Measurements from ENCODE around the gene NME4.

NME4 gene

GRCh38 chr16:363110-363765 lies 33.8 kb upstream of the NME4 start:
- TF ChIP-seq POLR2AphosphoS5 (IDR thresholded peaks at IDR 0.05; ENCODE audit: low read depth, low read length) (no peak), PAX5 (IDR thresholded peaks at IDR 0.05; ENCODE audit: insufficient read depth, low read length, severe bottlenecking) (no peak), POU2F2 (IDR thresholded peaks at IDR 0.05; ENCODE audit: low read depth, low read length) (no peak), TAF1 (IDR thresholded peaks at IDR 0.05; ENCODE audit: low read depth, low read length) (no peak), POLR2A (IDR thresholded peaks at IDR 0.05; ENCODE audit: low read depth, low read length) (no peak), SPI1 (IDR thresholded peaks at IDR 0.05; ENCODE audit: low read depth, low read length) (no peak)
- FAIRE-seq: no peak

GRCh38 chr16:363766-364490 lies 33.1 kb upstream of the NME4 start:
- DNase-seq (ENCODE audit: insufficient read length, low spot score) (no peak), FAIRE-seq (no peak)
- no peak for TF ChIP-seq PAX5 (IDR thresholded peaks at IDR 0.05; ENCODE audit: insufficient read depth, low read length, severe bottlenecking)
- TF ChIP-seq TAF1 (IDR thresholded peaks at IDR 0.05; ENCODE audit: low read depth, low read length): no peak
- TF ChIP-seq POU2F2 (IDR thresholded peaks at IDR 0.05; ENCODE audit: low read depth, low read length): no peak
- TF ChIP-seq POLR2A (IDR thresholded peaks at IDR 0.05; ENCODE audit: low read depth, low read length): no peak
- TF ChIP-seq POLR2AphosphoS5 (IDR thresholded peaks at IDR 0.05; ENCODE audit: low read depth, low read length): no peak
- no peak for TF ChIP-seq SPI1 (IDR thresholded peaks at IDR 0.05; ENCODE audit: low read depth, low read length)

More at GRCh38 chr16:363110-363765, 33.8 kb upstream of the NME4 start:
- DNase-seq (ENCODE audit: insufficient read length, low spot score): no peak

- TF ChIP-seq SPI1 (IDR thresholded peaks at IDR 0.05; ENCODE audit: low read depth, low read length): no peak
- no peak for TF ChIP-seq POU2F2 (IDR thresholded peaks at IDR 0.05; ENCODE audit: low read depth, low read length)
- TF ChIP-seq PAX5 (IDR thresholded peaks at IDR 0.05; ENCODE audit: insufficient read depth, low read length, severe bottlenecking): no peak
- no peak for TF ChIP-seq POLR2AphosphoS5 (IDR thresholded peaks at IDR 0.05; ENCODE audit: low read depth, low read length)
- TF ChIP-seq TAF1 (IDR thresholded peaks at IDR 0.05; ENCODE audit: low read depth, low read length): no peak
- TF ChIP-seq POLR2A (IDR thresholded peaks at IDR 0.05; ENCODE audit: low read depth, low read length): no peak
- DNase-seq (ENCODE audit: insufficient read length, low spot score): no peak
- FAIRE-seq: no peak
Measured at GRCh38 chr16:364595-365491, 32.2 kb upstream of the NME4 start.

GRCh38 chr16:366476-366875 lies 30.5 kb upstream of the NME4 start:
- no peak for TF ChIP-seq SPI1 (IDR thresholded peaks at IDR 0.05; ENCODE audit: low read depth, low read length)
- no peak for TF ChIP-seq TAF1 (IDR thresholded peaks at IDR 0.05; ENCODE audit: low read depth, low read length)
- DNase-seq (ENCODE audit: insufficient read length, low spot score) (no peak), FAIRE-seq (no peak)

- no peak for TF ChIP-seq POLR2AphosphoS5 (IDR thresholded peaks at IDR 0.05; ENCODE audit: low read depth, low read length)
- TF ChIP-seq TAF1 (IDR thresholded peaks at IDR 0.05; ENCODE audit: low read depth, low read length): no peak
- no peak for TF ChIP-seq PAX5 (IDR thresholded peaks at IDR 0.05; ENCODE audit: insufficient read depth, low read length, severe bottlenecking)
- TF ChIP-seq POLR2A (IDR thresholded peaks at IDR 0.05; ENCODE audit: low read depth, low read length): no peak
- no peak for TF ChIP-seq SPI1 (IDR thresholded peaks at IDR 0.05; ENCODE audit: low read depth, low read length)
- no peak for TF ChIP-seq POU2F2 (IDR thresholded peaks at IDR 0.05; ENCODE audit: low read depth, low read length)
- FAIRE-seq (no peak), DNase-seq (ENCODE audit: insufficient read length, low spot score) (no peak)
Measured at GRCh38 chr16:367333-367903, 29.6 kb upstream of the NME4 start.

- DNase-seq (ENCODE audit: insufficient read length, low spot score) (no peak), FAIRE-seq (no peak)
- TF ChIP-seq PAX5 (IDR thresholded peaks at IDR 0.05; ENCODE audit: insufficient read depth, low read length, severe bottlenecking): no peak
- TF ChIP-seq POLR2AphosphoS5 (IDR thresholded peaks at IDR 0.05; ENCODE audit: low read depth, low read length): no peak
- TF ChIP-seq SPI1 (IDR thresholded peaks at IDR 0.05; ENCODE audit: low read depth, low read length): no peak
- TF ChIP-seq POLR2A (IDR thresholded peaks at IDR 0.05; ENCODE audit: low read depth, low read length): no peak
- no peak for TF ChIP-seq POU2F2 (IDR thresholded peaks at IDR 0.05; ENCODE audit: low read depth, low read length)
- no peak for TF ChIP-seq TAF1 (IDR thresholded peaks at IDR 0.05; ENCODE audit: low read depth, low read length)
Measured at GRCh38 chr16:368388-369158, 28.4 kb upstream of the NME4 start.

GRCh38 chr16:369275-369865 lies 27.6 kb upstream of the NME4 start:
- peak; percentile 9 for FAIRE-seq
- no peak for TF ChIP-seq POLR2AphosphoS5 (IDR thresholded peaks at IDR 0.05; ENCODE audit: low read depth, low read length)
- TF ChIP-seq PAX5 (IDR thresholded peaks at IDR 0.05; ENCODE audit: insufficient read depth, low read length, severe bottlenecking): no peak
- TF ChIP-seq POU2F2 (IDR thresholded peaks at IDR 0.05; ENCODE audit: low read depth, low read length): no peak
- no peak for TF ChIP-seq SPI1 (IDR thresholded peaks at IDR 0.05; ENCODE audit: low read depth, low read length)
- no peak for TF ChIP-seq POLR2A (IDR thresholded peaks at IDR 0.05; ENCODE audit: low read depth, low read length)
- no peak for TF ChIP-seq TAF1 (IDR thresholded peaks at IDR 0.05; ENCODE audit: low read depth, low read length)
- no peak for DNase-seq (ENCODE audit: insufficient read length, low spot score)

GRCh38 chr16:369866-370436 lies 27.0 kb upstream of the NME4 start:
- TF ChIP-seq POU2F2 (IDR thresholded peaks at IDR 0.05; ENCODE audit: low read depth, low read length) (no peak), POLR2AphosphoS5 (IDR thresholded peaks at IDR 0.05; ENCODE audit: low read depth, low read length) (no peak), SPI1 (IDR thresholded peaks at IDR 0.05; ENCODE audit: low read depth, low read length) (no peak), TAF1 (IDR thresholded peaks at IDR 0.05; ENCODE audit: low read depth, low read length) (no peak)
- no peak for DNase-seq (ENCODE audit: insufficient read length, low spot score)
- peak; percentile 38 for FAIRE-seq
